NCI-H1048 (cell line): Measurements from ENCODE around the gene PARVG.

Source experiments
- DNase-seq: peaks from one replicate; lab custom pipeline; 2025; lab: John Stamatoyannopoulos, UW

The PARVG gene

DNA sequence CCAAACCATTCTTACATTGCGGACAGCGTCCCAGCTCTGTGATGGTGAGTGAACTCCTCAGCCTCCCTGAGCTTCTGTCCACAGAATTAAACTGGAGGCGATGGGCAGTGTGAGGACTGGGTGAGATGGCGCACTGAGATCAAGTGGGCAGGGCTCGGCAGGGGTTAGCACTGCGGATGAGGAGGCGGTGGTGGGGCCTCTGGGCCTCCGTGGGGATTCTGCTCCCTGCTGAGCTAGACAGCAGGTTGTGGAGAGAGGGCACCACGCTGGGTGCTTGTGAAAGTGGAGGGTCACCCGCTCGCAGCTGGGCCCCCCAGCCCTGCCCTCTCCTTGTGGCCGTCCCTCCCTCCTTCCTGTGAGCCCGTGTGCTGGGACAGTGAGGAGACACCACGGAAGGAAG lies 25.6 kb upstream of the PARVG start:
- no peak for DNase-seq

- DNase-seq = no peak
Observed at GRCh38 chr22:44157916-44158618, 22.7 kb upstream of the PARVG start.

- DNase-seq = no peak
Observed at GRCh38 chr22:44158816-44159215, 21.9 kb upstream of the PARVG start.

DNA sequence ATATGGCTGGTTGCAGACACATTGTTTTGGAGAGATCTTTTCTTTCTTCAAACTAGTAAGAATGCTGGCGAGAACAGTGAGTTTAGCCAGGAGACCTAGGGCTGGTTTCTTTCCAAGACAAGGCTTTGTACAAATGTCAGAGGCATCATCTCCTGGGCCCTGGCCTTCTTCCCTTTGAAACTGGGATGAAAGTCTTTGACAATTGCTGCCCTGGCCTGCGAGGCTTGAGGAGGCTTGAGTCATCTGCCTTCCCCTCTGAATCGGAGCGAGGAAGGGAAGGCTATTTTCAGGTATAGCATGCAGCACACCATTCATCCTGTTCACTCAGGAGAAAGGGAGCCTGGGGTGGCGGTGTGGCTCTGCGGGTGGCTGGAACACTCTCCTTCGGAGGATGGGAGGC lies 21.5 kb upstream of the PARVG start:
- no peak for DNase-seq

- DNase-seq = no peak
Observed at GRCh38 chr22:44159811-44160210, 20.9 kb upstream of the PARVG start.

- DNase-seq = no peak
Observed at GRCh38 chr22:44160421-44160820, 20.3 kb upstream of the PARVG start.

- DNase-seq = no peak
Observed at GRCh38 chr22:44161673-44162072, 19.1 kb upstream of the PARVG start.

DNA sequence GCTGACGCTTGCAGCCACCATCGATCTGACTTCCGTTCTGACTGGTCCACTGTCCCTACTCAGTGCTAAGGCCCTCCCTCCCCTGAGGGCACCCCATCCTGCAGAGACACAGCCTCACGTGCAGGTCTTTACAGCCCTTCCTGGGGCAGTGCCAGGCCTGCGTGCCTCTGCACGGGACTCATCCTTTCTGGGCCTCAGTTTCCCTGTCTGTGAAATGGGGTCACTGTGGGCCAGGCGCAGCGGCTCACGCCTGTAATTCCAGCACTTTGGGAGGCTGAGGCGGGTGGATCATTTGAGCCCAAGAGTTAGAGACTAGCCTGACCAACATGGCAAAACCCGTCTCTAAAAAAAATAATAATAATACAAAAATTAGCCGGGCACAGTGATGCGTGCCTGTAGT lies 17.8 kb upstream of the PARVG start:
- DNase-seq = no peak

GRCh38 chr22:44163536-44163935 lies 17.2 kb upstream of the PARVG start:
- DNase-seq = no peak

- no peak for DNase-seq
Observed at GRCh38 chr22:44164031-44164430, 16.7 kb upstream of the PARVG start.

GRCh38 chr22:44165286-44165874 lies 15.3 kb upstream of the PARVG start:
- no peak for DNase-seq

DNA sequence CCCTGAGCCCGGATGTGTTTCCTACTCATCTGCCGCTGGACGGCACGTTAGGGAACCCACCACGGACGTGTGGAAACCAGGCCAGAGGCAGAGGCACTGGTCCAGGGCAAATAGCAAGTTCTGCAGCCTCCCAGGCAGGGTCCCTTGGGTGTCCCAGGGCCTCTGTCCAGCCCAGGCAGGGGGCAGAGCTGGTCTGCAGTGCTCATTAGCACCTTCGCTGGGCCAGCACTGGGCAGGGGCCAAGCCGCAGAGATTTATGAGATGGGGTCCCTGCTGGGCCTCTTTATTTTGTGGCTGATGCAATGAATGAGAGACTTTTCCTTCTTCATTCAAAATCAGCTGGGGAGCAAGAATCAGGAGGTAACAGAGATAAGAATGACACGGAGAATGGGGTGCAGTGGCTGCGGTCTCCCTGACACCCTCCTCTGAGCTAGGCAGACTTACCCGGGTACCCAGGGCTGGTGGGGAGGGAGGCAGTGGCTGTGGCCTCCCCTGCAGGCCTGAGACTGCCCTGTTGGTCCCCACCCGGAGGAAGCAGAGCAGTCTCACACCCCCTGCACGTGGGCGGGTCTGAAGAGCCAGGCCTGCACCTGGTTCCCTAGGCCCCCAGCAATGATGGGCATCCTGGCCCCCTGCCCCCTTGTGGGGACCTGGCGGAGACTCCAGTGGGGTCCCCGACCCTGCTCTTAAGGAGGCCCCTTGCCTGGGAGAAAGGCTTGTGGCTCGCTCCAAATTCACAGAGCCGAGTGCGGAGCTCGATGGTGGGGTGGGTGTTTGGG lies 14.0 kb upstream of the PARVG start:
- no peak for DNase-seq

- no peak for DNase-seq
Observed at GRCh38 chr22:44167501-44167900, 13.2 kb upstream of the PARVG start.

- no peak for DNase-seq
Observed at GRCh38 chr22:44168206-44168605, 12.5 kb upstream of the PARVG start.

DNA sequence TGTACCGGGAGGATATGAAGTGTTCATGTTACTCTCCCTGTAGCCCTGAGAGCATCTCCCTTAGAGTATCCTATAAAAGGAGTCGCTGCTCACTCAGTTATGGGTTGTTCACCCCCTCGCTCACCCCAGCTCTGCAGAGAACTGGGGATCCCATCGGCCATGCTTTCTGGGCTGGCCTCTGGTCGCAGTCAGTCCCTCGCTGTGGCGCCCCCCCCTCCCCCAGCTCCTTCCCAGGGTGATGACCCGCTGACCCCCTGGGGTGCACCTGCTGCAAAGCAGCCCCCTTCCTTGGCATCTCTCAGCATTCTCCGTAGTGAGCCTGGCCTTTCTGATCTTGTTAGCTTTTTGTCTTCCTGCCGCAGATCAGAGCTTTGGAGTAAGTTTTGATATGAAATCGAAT lies 10.3 kb upstream of the PARVG start:
- DNase-seq = no peak

DNA sequence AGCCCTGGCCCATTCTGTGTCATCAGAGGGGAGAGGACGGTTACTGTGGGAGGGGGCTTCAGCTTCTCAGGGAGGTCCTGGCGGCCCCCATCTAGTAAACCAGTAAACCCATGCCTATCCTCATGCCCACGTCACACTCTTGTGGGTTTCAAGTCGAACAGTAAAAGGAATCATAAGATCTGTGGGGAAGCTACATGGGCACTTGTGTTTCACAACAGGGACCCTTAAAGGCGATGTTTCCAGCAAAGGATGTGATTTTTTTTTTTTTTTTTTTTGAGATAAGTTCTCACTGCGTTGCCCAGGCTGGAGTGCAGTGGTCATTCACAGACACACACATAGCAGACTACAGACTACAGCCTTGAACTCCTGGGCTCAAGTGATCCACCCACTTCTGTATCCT lies 9.2 kb upstream of the PARVG start:
- DNase-seq = no peak

- no peak for DNase-seq
Observed at GRCh38 chr22:44172370-44173108, 8.2 kb upstream of the PARVG start.

DNA sequence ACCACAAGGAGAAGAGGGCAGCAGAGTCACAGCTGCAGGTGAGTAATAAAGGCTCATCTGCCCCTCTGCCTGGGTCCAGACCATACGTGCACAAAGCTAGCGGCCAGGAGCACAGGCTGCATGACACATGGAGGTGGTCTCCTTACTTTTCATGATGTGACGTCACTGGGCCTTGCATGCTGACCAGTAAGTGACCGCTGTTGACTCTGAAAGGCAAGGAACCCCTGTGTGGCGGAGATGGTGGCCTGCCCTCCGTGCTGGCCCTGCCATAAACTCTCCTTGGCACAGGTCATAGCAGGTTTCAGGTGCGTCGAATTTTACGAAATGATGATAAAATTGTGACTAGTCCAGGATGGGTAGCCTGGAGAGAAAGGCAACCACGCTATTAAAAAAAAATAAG lies 7.6 kb upstream of the PARVG start:
- no peak for DNase-seq

DNA sequence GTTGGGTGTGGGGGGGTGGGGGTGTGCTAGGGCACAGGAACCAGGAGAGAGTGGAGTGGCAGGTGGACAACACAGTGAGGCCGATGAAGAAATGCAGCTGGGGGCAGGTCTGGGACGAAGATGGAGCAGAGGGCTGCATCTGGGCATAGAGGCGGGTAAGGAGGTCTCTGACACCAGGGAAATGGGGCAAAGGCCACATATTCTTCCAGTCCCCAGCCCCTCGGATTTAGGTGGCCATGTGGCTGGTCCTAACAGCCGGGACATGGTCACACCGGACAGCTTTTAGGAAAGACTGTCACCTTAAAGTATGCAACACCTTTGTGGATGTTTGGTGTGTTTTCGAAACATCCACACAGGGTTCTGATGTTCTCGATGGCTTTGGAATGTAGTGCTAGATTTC lies 5.0 kb upstream of the PARVG start:
- no peak for DNase-seq

DNA sequence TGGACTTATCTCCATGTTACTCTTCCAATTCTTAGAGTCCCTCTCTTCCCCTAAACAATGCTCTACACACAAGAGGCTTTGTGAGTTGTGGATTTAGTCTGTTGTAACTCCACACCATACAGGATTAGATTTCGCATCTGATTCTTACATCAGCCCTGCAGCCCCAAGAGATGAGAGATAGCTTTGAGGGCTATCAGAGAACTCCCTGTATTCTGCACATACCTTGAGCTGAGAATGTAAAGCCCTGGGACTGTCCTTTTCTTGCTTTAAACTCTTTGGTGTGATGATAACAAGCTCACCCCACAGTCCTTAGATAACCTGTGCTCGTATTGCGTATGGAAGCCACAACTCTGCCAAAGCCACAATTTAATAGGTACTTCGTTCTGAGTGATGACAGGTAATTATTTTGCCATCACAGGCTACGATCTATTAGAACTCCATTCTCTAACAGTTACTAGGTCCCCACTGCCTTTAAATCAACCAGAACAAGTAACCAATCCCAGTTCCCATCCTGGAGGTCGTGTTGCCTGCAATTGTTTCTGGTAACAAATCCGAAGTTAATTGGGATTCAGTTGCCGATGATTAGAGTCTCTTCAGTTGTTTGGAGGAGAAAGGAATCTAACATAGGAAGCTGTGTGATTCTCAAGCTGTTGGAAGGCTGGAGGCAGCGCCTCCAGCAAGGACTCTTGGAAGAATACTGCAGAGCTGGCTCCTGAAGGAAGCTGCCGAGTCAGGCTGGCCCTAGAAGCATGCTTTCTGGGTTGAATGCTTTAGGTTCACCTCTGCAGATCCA lies 1.3 kb upstream of the PARVG start:
- DNase-seq = no peak

DNA sequence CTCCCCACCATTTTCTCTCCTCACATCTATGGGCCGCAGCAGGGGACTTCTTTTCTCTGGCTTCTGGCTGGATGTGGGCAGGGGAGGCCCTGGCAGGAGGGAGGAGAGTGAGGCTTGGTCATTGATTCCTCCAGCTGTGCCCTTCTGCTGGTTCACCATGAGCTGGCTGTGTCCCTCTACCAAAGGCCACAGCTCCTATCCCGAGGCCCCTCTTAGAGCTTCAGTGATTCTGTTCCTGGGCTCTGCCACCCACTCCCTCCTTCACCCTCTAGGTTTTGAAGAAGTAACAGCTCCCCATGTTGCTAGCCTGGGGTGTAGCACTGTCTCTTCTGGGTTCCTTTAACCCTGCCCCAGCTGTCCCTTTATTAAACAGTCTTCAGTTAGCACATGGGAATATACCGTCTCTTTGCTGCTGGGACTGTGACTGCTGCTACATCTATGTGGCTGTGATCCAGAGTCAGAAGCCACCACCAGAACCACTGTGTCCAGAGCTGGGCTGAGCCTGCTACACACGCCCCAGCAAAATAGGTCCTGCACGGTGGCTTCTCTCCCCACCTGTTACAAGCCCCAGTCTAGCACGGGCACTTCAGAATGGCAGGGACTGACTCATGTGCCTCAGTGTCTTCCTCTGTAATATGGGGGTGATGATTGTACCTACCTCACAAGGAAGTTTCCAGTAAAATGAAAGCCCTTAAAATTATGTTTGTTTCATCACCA lies 578 bp upstream of the PARVG start:
- no peak for DNase-seq
